Measurements from ENCODE around the gene SRGAP3.

Gene SRGAP3

GRCh38 chr3:9141928-9142289, 107.5 kb downstream of the SRGAP3 start:
- H3K4me3 ChIP-seq (ENCODE audit: low read depth, low read length): no peak overlapping the region
- no peak for TF ChIP-seq CTCF (IDR thresholded peaks at IDR 0.05; ENCODE audit: insufficient read depth, low read depth, low read length, missing control alignments)
- DNase-seq (ENCODE audit: low read depth): no peak

GRCh38 chr3:9139366-9139765, 110.1 kb downstream of the SRGAP3 start:
- no peak overlapping the region for H3K4me3 ChIP-seq (ENCODE audit: low read depth, low read length)
- DNase-seq (ENCODE audit: low read depth): no peak

GRCh38 chr3:9137676-9138075, 111.8 kb downstream of the SRGAP3 start:
- H3K4me3 ChIP-seq (ENCODE audit: low read depth, low read length): no peak overlapping the region
- no peak for TF ChIP-seq CTCF (IDR thresholded peaks at IDR 0.05; ENCODE audit: insufficient read depth, low read depth, low read length, missing control alignments)
- no peak for DNase-seq (ENCODE audit: low read depth)

More at GRCh38 chr3:9139366-9139765, 110.1 kb downstream of the SRGAP3 start:
- TF ChIP-seq CTCF (IDR thresholded peaks at IDR 0.05; ENCODE audit: insufficient read depth, low read depth, low read length, missing control alignments): no peak

GRCh38 chr3:9136746-9137465, 112.5 kb downstream of the SRGAP3 start:
- no peak overlapping the region for H3K4me3 ChIP-seq (ENCODE audit: low read depth, low read length)
- no peak for TF ChIP-seq CTCF (IDR thresholded peaks at IDR 0.05; ENCODE audit: insufficient read depth, low read depth, low read length, missing control alignments)
- no peak for DNase-seq (ENCODE audit: low read depth)

GRCh38 chr3:9135930-9136525, 113.4 kb downstream of the SRGAP3 start:
- no peak for TF ChIP-seq CTCF (IDR thresholded peaks at IDR 0.05; ENCODE audit: insufficient read depth, low read depth, low read length, missing control alignments)
- no peak for DNase-seq (ENCODE audit: low read depth)
- no peak overlapping the region for H3K4me3 ChIP-seq (ENCODE audit: low read depth, low read length)

- no peak overlapping the region for H3K4me3 ChIP-seq (ENCODE audit: low read depth, low read length)
- TF ChIP-seq CTCF (IDR thresholded peaks at IDR 0.05; ENCODE audit: insufficient read depth, low read depth, low read length, missing control alignments): no peak
- DNase-seq (ENCODE audit: low read depth): no peak
Observed at GRCh38 chr3:9135526-9135925, 113.9 kb downstream of the SRGAP3 start.

- no peak overlapping the region for H3K4me3 ChIP-seq (ENCODE audit: low read depth, low read length)
- no peak for TF ChIP-seq CTCF (IDR thresholded peaks at IDR 0.05; ENCODE audit: insufficient read depth, low read depth, low read length, missing control alignments)
- no peak for DNase-seq (ENCODE audit: low read depth)
Observed at GRCh38 chr3:9133656-9134055, 115.8 kb downstream of the SRGAP3 start.
